HCT116 (cell line): ENCODE results near the gene SPAG5. TPM values are rescaled to one million over a fixed set of nuclear protein-coding genes. Genes with fewer than 3 reads are reported as not detected.

Experiments
- ATAC-seq: fragments of 200-7000 bp; cut with Tn5 transposase; 2 replicates; pipeline ENCODE4 v1.9.1; 2020; ENCODE audit warnings: mild to moderate bottlenecking, moderate library complexity
- BruUV-seq: library from RNA; stranded (reverse); fragments of 400-500 nt; replicated peaks from 2 replicates; lab custom pipeline; 2021; lab: Mats Ljungman, UMichigan
- CTCF ChIA-PET: fragments of 300-600 bp; sonication (Branson Sonifier 250); formaldehyde crosslinking; loops from one replicate; lab custom pipeline; 2021; ENCODE audit warnings: antibody characterized with exemption; lab: Charles Lee
- POLR2A ChIA-PET: fragments of 300-600, 350-600 bp; sonication (Branson Sonifier 250); formaldehyde crosslinking; loops from one replicate; lab custom pipeline; 2021; ENCODE audit warnings: antibody characterized with exemption; lab: Charles Lee
- RAD21 ChIA-PET, 2 experiments: fragments of 300-600 bp; sonication (Branson Sonifier 250); formaldehyde crosslinking; loops; one replicate each; lab custom pipeline; 2023; ENCODE audit warnings: low total read pairs in 2 of 2; ENCODE audit not compliant: uncharacterized antibody in 2 of 2, unreplicated experiment in 2 of 2, low non-redundant PET in 1 of 2; lab: Charles Lee
- DNase-seq: peaks from one replicate; pipeline ENCODE4 v3.0.0-alpha.2; 2010; ENCODE audit warnings: low read depth, low spot score
- H2AFZ ChIP-seq: fragments of 200-600 bp; shearing (Covaris generic), sonication (generic); 2 replicates; pipeline ENCODE4 v1.6.1; 2017; ENCODE audit warnings: low read depth, mixed run types, mixed read lengths, antibody characterized with exemption, low read length; ENCODE audit not compliant: poor library complexity, severe bottlenecking
- H3K27ac ChIP-seq: 2 replicates; pipeline ENCODE4 v1.5.1; 2012; ENCODE audit warnings: low read depth, low read length
- H3K27me3 ChIP-seq: fragments of 200-600 bp; sonication (generic); 2 replicates; pipeline ENCODE4 v1.6.1; 2016; ENCODE audit warnings: mixed run types, low read length, mixed read lengths; ENCODE audit not compliant: insufficient read depth
- H3K36me3 ChIP-seq, 2 experiments: fragments of 200-500 bp in 1 of 2; fragments of 200-600 bp in 1 of 2; sonication (Bioruptor generic) in 1 of 2; sonication (generic) in 1 of 2; 2 replicates each; pipeline versions ENCODE4 v1.5.1 to v1.6.1; 2014 to 2016; ENCODE audit warnings: low read length in 2 of 2, inconsistent platforms in 1 of 2, mixed read lengths in 1 of 2, mixed run types in 1 of 2; ENCODE audit not compliant: insufficient read depth in 2 of 2, control insufficient read depth in 1 of 2
- H3K4me1 ChIP-seq, 2 experiments: fragments of 200-600 bp in 1 of 2; sonication (generic) in 1 of 2; 2 replicates each; pipeline versions ENCODE4 v1.5.1 to v1.6.1; 2012 to 2017; ENCODE audit warnings: low read length in 2 of 2, inconsistent platforms in 1 of 2, mild to moderate bottlenecking in 1 of 2, mixed read lengths in 1 of 2, mixed run types in 1 of 2, moderate library complexity in 1 of 2; ENCODE audit not compliant: insufficient read depth in 2 of 2, control insufficient read depth in 1 of 2
- H3K4me2 ChIP-seq: fragments of 200-600 bp; sonication (generic); 2 replicates; pipeline ENCODE4 v1.6.1; 2017; ENCODE audit warnings: mixed run types, low read length, mixed read lengths
- H3K4me3 ChIP-seq, 2 experiments: fragments of 200-600 bp in 1 of 2; sonication (generic) in 1 of 2; replicated peaks in 1 of 2; 2 replicates each; pipeline ENCODE4 v1.5.1; 2011 to 2016; ENCODE audit warnings: low read length in 2 of 2, control low read depth in 1 of 2, low read depth in 1 of 2, mild to moderate bottlenecking in 1 of 2, mixed read lengths in 1 of 2, mixed run types in 1 of 2
- H3K79me2 ChIP-seq: fragments of 200-600 bp; sonication (generic); 2 replicates; pipeline ENCODE4 v1.6.1; 2017; ENCODE audit warnings: mild to moderate bottlenecking, mixed run types, low read length, moderate library complexity, mixed read lengths; ENCODE audit not compliant: insufficient read depth
- H3K9ac ChIP-seq: fragments of 200-600 bp; sonication (generic); 2 replicates; pipeline ENCODE4 v1.6.1; 2016; ENCODE audit warnings: low read length, mixed read lengths
- H3K9me2 ChIP-seq: fragments of 200-600 bp; sonication (generic), shearing (Covaris generic); 2 replicates; pipeline ENCODE4 v1.6.1; 2017; ENCODE audit warnings: mixed run types, mild to moderate bottlenecking, moderate library complexity; ENCODE audit not compliant: insufficient read depth
- H3K9me3 ChIP-seq, 2 experiments: fragments of 200-500 bp in 1 of 2; fragments of 200-600 bp in 1 of 2; sonication (Bioruptor generic) in 1 of 2; sonication (generic) in 1 of 2; 2 replicates each; pipeline ENCODE4 v1.6.1; 2014 to 2017; ENCODE audit warnings: low read length in 2 of 2, mixed read lengths in 2 of 2, inconsistent platforms in 1 of 2, low read depth in 1 of 2, mild to moderate bottlenecking in 1 of 2, mixed run types in 1 of 2, moderate library complexity in 1 of 2; ENCODE audit not compliant: control insufficient read depth in 1 of 2, insufficient read depth in 1 of 2
- H4K20me1 ChIP-seq: fragments of 200-600 bp; sonication (generic), shearing (Covaris generic); 2 replicates; pipeline ENCODE4 v1.6.1; 2017; ENCODE audit warnings: mixed run types, mild to moderate bottlenecking, moderate library complexity; ENCODE audit not compliant: insufficient read depth
- CEBPB ChIP-seq: IDR thresholded peaks from 2 replicates; pipeline ENCODE4 v1.6.1; 2012; ENCODE audit warnings: low read depth
- EGR1 ChIP-seq: IDR thresholded peaks from 2 replicates; pipeline ENCODE4 v1.6.1; 2012; ENCODE audit warnings: low read depth
- EZH2 ChIP-seq: fragments of 200-600 bp; sonication (generic); IDR thresholded peaks from 2 replicates; pipeline ENCODE4 v1.6.1; 2017; ENCODE audit warnings: antibody characterized with exemption, mixed run types
- EZH2phosphoT487 ChIP-seq: fragments of 200-600 bp; IDR thresholded peaks from 2 replicates; pipeline ENCODE4 v1.6.1; 2018; ENCODE audit warnings: antibody characterized with exemption, borderline replicate concordance
- POLR2AphosphoS5 ChIP-seq: IDR thresholded peaks from 2 replicates; pipeline ENCODE4 v1.6.1; 2011; ENCODE audit warnings: mild to moderate bottlenecking, low read depth, low read length, moderate library complexity
- SIN3A ChIP-seq: IDR thresholded peaks from 2 replicates; pipeline ENCODE4 v1.6.1; 2012; ENCODE audit warnings: low read depth
- SP1 ChIP-seq: IDR thresholded peaks from 2 replicates; pipeline ENCODE4 v1.6.1; 2012; ENCODE audit warnings: low read depth
- TCF7L2 ChIP-seq: IDR thresholded peaks from 2 replicates; pipeline ENCODE4 v1.7.0; 2011; ENCODE audit warnings: borderline replicate concordance, inconsistent platforms; ENCODE audit not compliant: insufficient read depth, insufficient read length; ENCODE audit errors: extremely low read depth
- ZFX ChIP-seq: fragments of 450-650 bp; IDR thresholded peaks from 2 replicates; pipeline ENCODE4 v1.6.1; 2017
- intact Hi-C: fragments of 100-400 bp; cut with micrococcal nuclease; formaldehyde crosslinking; loops from 2 replicates; pipeline ENCODE4 v1.10.0; 2022
- total RNA-seq: library from RNA; stranded (reverse); gene quantifications from one replicate; pipeline ENCODE4 v1.2.1, GENCODE V29; 2021; ENCODE audit not compliant: unreplicated experiment
- TF ChIP-seq, protein P1 (sequence below): IDR thresholded peaks from 2 replicates; pipeline ENCODE4 v1.6.1; 2011; ENCODE audit warnings: mild to moderate bottlenecking, low read length, moderate library complexity; ENCODE audit not compliant: insufficient replicate concordance; ENCODE audit errors: extremely low read depth
- TF ChIP-seq, protein P2 (sequence below): IDR thresholded peaks from 2 replicates; pipeline ENCODE4 v1.6.1; 2012
- TF ChIP-seq, protein P3 (sequence below), 3 experiments: fragments of 200-600 bp in 1 of 3; sonication (generic) in 1 of 3; IDR thresholded peaks in 2 of 3; conservative IDR thresholded peaks in 1 of 3; 2 replicates each; pipeline ENCODE4 v1.5.1; 2012 to 2017; ENCODE audit warnings: low read depth in 2 of 3, low read length in 2 of 3, antibody characterized with exemption in 1 of 3, borderline replicate concordance in 1 of 3, control low read depth in 1 of 3, mild to moderate bottlenecking in 1 of 3, mixed read lengths in 1 of 3, mixed run types in 1 of 3, moderate library complexity in 1 of 3; ENCODE audit not compliant: insufficient read depth in 1 of 3

The SPAG5 gene
- total RNA-seq, 1 experiment from 2014 or later = 94.9 TPM

DNA sequence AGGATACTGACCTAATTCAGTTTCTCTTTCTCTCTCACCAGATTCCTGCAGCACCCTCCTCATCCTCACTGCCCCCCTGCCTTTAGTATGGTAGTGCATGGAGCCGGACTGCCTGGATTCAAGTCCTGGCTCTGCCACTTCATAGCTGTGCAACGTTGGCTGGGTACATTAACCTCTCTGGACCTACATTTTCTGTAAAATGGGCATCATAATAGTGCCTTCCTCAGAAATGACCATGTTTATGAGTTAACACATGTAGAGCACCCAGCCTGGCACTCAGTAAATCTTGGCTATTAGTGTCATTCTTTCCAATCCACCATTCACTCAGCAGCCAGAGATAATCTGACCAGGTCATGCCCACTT is 53.7 kb downstream of the SPAG5 start:
- Histone ChIP-seq H3K9me2 (no peaks in the 10 kb centered on the region), H3K9me3 (no peaks in the 10 kb centered on the region), H3K79me2 (no peaks in the 10 kb centered on the region), H2AFZ (no peak overlapping the region), H3K4me1 (peaks cover 0 to 10% of the 10 kb centered on the region in 2 experiments; a peak in 1 of 4 replicates), H3K27me3 (no peaks in the 10 kb centered on the region), H3K4me2 (no peak overlapping the region), H3K36me3 (peaks cover 0 to 4% of the 10 kb centered on the region in 2 experiments; a peak in 2 of 4 replicates), H3K27ac (no peak overlapping the region), H3K9ac (no peak overlapping the region), H4K20me1 (no peaks in the 10 kb centered on the region), H3K4me3 (no peak overlapping the region)
- POLR2A ChIA-PET = no interaction called here
- RAD21 ChIA-PET = no interaction called here
- DNase-seq (no peak), ATAC-seq (no peak)
- BruUV-seq = no TSS peak
- intact Hi-C loops = no loop called here
- TF ChIP-seq CEBPB (no peak), EZH2 (no peak), TCF7L2 (no peak), SP1 (no peak), POLR2AphosphoS5 (no peak), SIN3A (no peak), EGR1 (no peak), ZFX (no peak), EZH2phosphoT487 (no peak)
- TF ChIP-seq, protein P1, sequence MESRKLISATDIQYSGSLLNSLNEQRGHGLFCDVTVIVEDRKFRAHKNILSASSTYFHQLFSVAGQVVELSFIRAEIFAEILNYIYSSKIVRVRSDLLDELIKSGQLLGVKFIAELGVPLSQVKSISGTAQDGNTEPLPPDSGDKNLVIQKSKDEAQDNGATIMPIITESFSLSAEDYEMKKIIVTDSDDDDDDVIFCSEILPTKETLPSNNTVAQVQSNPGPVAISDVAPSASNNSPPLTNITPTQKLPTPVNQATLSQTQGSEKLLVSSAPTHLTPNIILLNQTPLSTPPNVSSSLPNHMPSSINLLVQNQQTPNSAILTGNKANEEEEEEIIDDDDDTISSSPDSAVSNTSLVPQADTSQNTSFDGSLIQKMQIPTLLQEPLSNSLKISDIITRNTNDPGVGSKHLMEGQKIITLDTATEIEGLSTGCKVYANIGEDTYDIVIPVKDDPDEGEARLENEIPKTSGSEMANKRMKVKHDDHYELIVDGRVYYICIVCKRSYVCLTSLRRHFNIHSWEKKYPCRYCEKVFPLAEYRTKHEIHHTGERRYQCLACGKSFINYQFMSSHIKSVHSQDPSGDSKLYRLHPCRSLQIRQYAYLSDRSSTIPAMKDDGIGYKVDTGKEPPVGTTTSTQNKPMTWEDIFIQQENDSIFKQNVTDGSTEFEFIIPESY = no peak
- TF ChIP-seq, protein P2, sequence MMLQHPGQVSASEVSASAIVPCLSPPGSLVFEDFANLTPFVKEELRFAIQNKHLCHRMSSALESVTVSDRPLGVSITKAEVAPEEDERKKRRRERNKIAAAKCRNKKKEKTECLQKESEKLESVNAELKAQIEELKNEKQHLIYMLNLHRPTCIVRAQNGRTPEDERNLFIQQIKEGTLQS = no peak
- TF ChIP-seq, protein P3, sequence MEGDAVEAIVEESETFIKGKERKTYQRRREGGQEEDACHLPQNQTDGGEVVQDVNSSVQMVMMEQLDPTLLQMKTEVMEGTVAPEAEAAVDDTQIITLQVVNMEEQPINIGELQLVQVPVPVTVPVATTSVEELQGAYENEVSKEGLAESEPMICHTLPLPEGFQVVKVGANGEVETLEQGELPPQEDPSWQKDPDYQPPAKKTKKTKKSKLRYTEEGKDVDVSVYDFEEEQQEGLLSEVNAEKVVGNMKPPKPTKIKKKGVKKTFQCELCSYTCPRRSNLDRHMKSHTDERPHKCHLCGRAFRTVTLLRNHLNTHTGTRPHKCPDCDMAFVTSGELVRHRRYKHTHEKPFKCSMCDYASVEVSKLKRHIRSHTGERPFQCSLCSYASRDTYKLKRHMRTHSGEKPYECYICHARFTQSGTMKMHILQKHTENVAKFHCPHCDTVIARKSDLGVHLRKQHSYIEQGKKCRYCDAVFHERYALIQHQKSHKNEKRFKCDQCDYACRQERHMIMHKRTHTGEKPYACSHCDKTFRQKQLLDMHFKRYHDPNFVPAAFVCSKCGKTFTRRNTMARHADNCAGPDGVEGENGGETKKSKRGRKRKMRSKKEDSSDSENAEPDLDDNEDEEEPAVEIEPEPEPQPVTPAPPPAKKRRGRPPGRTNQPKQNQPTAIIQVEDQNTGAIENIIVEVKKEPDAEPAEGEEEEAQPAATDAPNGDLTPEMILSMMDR (IDR thresholded peaks at IDR 0.05 in 2 of 3, conservative IDR thresholded peaks at IDR 0.05 in 1 of 3; ENCODE audit: borderline replicate concordance in 1 of 3, insufficient read depth in 1 of 3, low read depth in 2 of 3, low read length in 2 of 3) = no peak
- CTCF ChIA-PET = no interaction called here
